ENCODE data around the gene ROR2.

Gene ROR2

GRCh38 chr9:91655658-91656057 lies 294.4 kb downstream of the ROR2 start:
- no peak for ATAC-seq
- no peak for TF ChIP-seq ISL1 (CRISPR knock-in tag; IDR thresholded peaks at IDR 0.05)

- no peak for TF ChIP-seq ESRRG (CRISPR knock-in tag; IDR thresholded peaks at IDR 0.05)
Observed at GRCh38 chr9:91655215-91655614, 294.8 kb downstream of the ROR2 start.

DNA sequence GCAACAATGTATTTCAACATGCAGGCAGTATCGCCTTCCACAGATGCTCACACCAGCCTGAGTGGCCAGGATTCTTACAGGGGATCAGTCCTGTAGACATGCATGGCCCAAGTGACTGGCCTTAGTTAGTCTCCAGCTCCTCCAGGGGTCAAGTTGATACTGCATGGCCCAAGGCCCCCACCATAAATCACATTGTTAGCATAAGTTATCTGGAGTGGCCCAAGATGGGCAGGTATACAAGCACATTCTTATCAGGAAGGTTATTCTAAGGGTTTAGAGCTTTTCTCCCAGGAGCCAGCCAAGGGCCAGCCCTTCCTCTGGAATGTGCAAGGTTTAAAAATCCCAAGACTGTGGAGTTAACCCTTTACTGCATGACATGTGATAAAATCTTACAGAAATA lies 295.5 kb downstream of the ROR2 start:
- no peak for ATAC-seq
- TF ChIP-seq ESRRG (CRISPR knock-in tag; IDR thresholded peaks at IDR 0.05), result no peak
- TF ChIP-seq CSDC2 (CRISPR knock-in tag; IDR thresholded peaks at IDR 0.05), result no peak
- no peak for TF ChIP-seq POU6F1 (CRISPR knock-in tag; IDR thresholded peaks at IDR 0.05; ENCODE audit: borderline replicate concordance, low read depth)
- TF ChIP-seq ARNTL (CRISPR knock-in tag; IDR thresholded peaks at IDR 0.05; ENCODE audit: borderline replicate concordance, low read depth), result no peak

More at GRCh38 chr9:91655215-91655614, 294.8 kb downstream of the ROR2 start:
- no peak for ATAC-seq

- ATAC-seq, result no peak
- no peak for TF ChIP-seq ZFP30 (CRISPR knock-in tag; IDR thresholded peaks at IDR 0.05)
- TF ChIP-seq, protein P1, sequence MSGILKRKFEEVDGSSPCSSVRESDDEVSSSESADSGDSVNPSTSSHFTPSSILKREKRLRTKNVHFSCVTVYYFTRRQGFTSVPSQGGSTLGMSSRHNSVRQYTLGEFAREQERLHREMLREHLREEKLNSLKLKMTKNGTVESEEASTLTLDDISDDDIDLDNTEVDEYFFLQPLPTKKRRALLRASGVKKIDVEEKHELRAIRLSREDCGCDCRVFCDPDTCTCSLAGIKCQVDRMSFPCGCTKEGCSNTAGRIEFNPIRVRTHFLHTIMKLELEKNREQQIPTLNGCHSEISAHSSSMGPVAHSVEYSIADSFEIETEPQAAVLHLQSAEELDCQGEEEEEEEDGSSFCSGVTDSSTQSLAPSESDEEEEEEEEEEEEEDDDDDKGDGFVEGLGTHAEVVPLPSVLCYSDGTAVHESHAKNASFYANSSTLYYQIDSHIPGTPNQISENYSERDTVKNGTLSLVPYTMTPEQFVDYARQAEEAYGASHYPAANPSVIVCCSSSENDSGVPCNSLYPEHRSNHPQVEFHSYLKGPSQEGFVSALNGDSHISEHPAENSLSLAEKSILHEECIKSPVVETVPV (CRISPR knock-in tag; IDR thresholded peaks at IDR 0.05), result no peak
- no peak for TF ChIP-seq ZNF8 (CRISPR knock-in tag; IDR thresholded peaks at IDR 0.05)
- no peak for TF ChIP-seq CSDC2 (CRISPR knock-in tag; IDR thresholded peaks at IDR 0.05)
- TF ChIP-seq TCF4 (CRISPR knock-in tag; IDR thresholded peaks at IDR 0.05; ENCODE audit: borderline replicate concordance), result no peak
- TF ChIP-seq RARB (CRISPR knock-in tag; IDR thresholded peaks at IDR 0.05), result no peak
- no peak for TF ChIP-seq POU6F1 (CRISPR knock-in tag; IDR thresholded peaks at IDR 0.05; ENCODE audit: borderline replicate concordance, low read depth)
- no peak for TF ChIP-seq PPARA (CRISPR knock-in tag; IDR thresholded peaks at IDR 0.05; ENCODE audit: borderline replicate concordance)
- TF ChIP-seq OSR1 (CRISPR knock-in tag; IDR thresholded peaks at IDR 0.05), result no peak
- no peak for TF ChIP-seq ARNTL (CRISPR knock-in tag; IDR thresholded peaks at IDR 0.05; ENCODE audit: borderline replicate concordance, low read depth)
- no peak for TF ChIP-seq ISL1 (CRISPR knock-in tag; IDR thresholded peaks at IDR 0.05)
- TF ChIP-seq TSHZ2 (CRISPR knock-in tag; IDR thresholded peaks at IDR 0.05), result no peak
- no peak for TF ChIP-seq ESRRG (CRISPR knock-in tag; IDR thresholded peaks at IDR 0.05)
- no peak for TF ChIP-seq ZNF70 (CRISPR knock-in tag; IDR thresholded peaks at IDR 0.05)
- TF ChIP-seq TOX (CRISPR knock-in tag; IDR thresholded peaks at IDR 0.05; ENCODE audit: borderline replicate concordance), result no peak
- TF ChIP-seq ZFP3 (CRISPR knock-in tag; IDR thresholded peaks at IDR 0.05), result no peak
- no peak for TF ChIP-seq SNAI2 (CRISPR knock-in tag; IDR thresholded peaks at IDR 0.05)
- no peak for TF ChIP-seq BACH2 (CRISPR knock-in tag; IDR thresholded peaks at IDR 0.05; ENCODE audit: borderline replicate concordance)
- TF ChIP-seq ZC3H10 (CRISPR knock-in tag; IDR thresholded peaks at IDR 0.05), result no peak
Observed at GRCh38 chr9:91647371-91647770, 302.7 kb downstream of the ROR2 start.

DNA sequence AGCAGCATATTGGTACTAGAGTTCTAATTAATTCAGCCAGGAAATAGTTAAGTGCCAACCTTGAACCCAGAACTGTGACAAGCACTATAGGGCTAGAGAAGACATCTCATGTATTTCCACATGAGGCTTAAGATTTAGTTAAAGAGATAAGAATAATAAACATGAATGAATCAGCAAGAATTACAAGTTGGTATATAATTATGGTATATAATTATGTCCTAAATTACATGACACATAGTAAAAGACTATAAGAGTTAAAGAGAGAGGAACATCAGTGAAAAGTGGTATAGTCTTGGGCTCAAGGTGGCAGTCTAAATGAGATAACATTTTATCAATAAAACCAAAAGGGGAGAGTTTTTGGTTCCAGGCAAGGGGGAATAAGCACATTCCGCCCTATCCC lies 303.3 kb downstream of the ROR2 start:
- no peak for ATAC-seq
- TF ChIP-seq ZNF565 (CRISPR knock-in tag; conservative IDR thresholded peaks at IDR 0.05; ENCODE audit: low read depth), result no peak
- no peak for TF ChIP-seq TOX (CRISPR knock-in tag; IDR thresholded peaks at IDR 0.05; ENCODE audit: borderline replicate concordance)
- TF ChIP-seq ZNF70 (CRISPR knock-in tag; IDR thresholded peaks at IDR 0.05), result no peak
- no peak for TF ChIP-seq CSDC2 (CRISPR knock-in tag; IDR thresholded peaks at IDR 0.05)
- no peak for TF ChIP-seq ZNF8 (CRISPR knock-in tag; IDR thresholded peaks at IDR 0.05)
- TF ChIP-seq TCF4 (CRISPR knock-in tag; IDR thresholded peaks at IDR 0.05; ENCODE audit: borderline replicate concordance), result no peak
- no peak for TF ChIP-seq BACH2 (CRISPR knock-in tag; IDR thresholded peaks at IDR 0.05; ENCODE audit: borderline replicate concordance)
- TF ChIP-seq ZFP30 (CRISPR knock-in tag; IDR thresholded peaks at IDR 0.05), result no peak
- no peak for TF ChIP-seq ZC3H10 (CRISPR knock-in tag; IDR thresholded peaks at IDR 0.05)
- no peak for TF ChIP-seq ZFP3 (CRISPR knock-in tag; IDR thresholded peaks at IDR 0.05)
- TF ChIP-seq, protein P2, sequence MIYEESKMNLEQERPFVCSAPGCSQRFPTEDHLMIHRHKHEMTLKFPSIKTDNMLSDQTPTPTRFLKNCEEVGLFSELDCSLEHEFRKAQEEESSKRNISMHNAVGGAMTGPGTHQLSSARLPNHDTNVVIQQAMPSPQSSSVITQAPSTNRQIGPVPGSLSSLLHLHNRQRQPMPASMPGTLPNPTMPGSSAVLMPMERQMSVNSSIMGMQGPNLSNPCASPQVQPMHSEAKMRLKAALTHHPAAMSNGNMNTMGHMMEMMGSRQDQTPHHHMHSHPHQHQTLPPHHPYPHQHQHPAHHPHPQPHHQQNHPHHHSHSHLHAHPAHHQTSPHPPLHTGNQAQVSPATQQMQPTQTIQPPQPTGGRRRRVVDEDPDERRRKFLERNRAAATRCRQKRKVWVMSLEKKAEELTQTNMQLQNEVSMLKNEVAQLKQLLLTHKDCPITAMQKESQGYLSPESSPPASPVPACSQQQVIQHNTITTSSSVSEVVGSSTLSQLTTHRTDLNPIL (CRISPR knock-in tag; IDR thresholded peaks at IDR 0.05; ENCODE audit: low read depth), result no peak

All from SK-N-SH treated with all-trans-retinoic acid at 6 μM for 48 hours (cell line).